Stimulated activated effector memory CD8-positive, alpha-beta T cell treated with anti-CD3 and anti-CD28 coated beads, Interleukin-12 subunit alpha, Interleukin-12 subunit beta, amount 100 ng/mL, for 72 hours (primary cell): ENCODE measurements around the gene PI16.

Experiments
- ATAC-seq: fragments of 150-1000 bp; cut with Tn5 transposase; 2 replicates; pipeline ENCODE4 v1.10.0; 2021
- DNase-seq, 2 donors: peaks; one replicate each; pipeline ENCODE4 v3.0.0; 2021 to 2022; ENCODE audit warnings: low spot score in 2 of 2
- H3K27ac Mint-ChIP-seq: one replicate; pipeline ENCODE4 v1.8.0; 2022; ENCODE audit warnings: mild to moderate bottlenecking, mixed read lengths
- H3K36me3 Mint-ChIP-seq: one replicate; pipeline ENCODE4 v1.8.0; 2022; ENCODE audit warnings: mild to moderate bottlenecking, mixed read lengths
- H3K4me1 Mint-ChIP-seq: one replicate; pipeline ENCODE4 v1.8.0; 2022; ENCODE audit warnings: mixed read lengths
- H3K4me3 Mint-ChIP-seq: one replicate; pipeline ENCODE4 v1.8.0; 2022; ENCODE audit warnings: mild to moderate bottlenecking, mixed read lengths
- H3K9me3 Mint-ChIP-seq: one replicate; pipeline ENCODE4 v1.8.0; 2022; ENCODE audit warnings: mixed read lengths

The PI16 gene, protein sequence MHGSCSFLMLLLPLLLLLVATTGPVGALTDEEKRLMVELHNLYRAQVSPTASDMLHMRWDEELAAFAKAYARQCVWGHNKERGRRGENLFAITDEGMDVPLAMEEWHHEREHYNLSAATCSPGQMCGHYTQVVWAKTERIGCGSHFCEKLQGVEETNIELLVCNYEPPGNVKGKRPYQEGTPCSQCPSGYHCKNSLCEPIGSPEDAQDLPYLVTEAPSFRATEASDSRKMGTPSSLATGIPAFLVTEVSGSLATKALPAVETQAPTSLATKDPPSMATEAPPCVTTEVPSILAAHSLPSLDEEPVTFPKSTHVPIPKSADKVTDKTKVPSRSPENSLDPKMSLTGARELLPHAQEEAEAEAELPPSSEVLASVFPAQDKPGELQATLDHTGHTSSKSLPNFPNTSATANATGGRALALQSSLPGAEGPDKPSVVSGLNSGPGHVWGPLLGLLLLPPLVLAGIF

DNA sequence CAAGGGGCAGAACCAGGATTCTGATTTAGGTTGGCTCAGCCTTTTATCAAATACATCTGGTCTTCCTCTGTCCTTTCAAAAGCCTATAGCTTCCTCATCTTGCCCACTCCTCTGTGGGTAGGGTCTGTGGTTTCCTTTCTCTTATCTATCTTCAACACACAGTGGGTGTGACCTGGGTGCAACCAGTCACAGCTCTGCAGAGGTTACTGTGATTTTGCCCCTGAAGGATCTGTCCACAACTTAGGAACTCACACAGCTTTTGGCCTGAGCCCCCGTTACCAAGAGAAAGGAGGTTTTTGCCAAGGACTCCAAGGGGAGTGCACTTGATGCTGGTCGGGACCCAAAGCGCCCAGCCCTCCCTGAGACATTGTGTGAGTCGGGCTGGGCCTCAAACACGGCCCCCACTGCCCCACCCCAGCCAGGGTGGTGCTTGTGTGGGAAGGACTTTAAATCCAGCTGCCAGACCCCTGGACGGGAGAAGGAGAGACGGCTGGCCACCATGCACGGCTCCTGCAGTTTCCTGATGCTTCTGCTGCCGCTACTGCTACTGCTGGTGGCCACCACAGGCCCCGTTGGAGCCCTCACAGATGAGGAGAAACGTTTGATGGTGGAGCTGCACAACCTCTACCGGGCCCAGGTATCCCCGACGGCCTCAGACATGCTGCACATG, at the start of gene PI16:
Gene PI16, plus strand, starts transcription at position 477 of the 670 bp plus-strand sequence. Its CDS starts 23 bp downstream, at position 500.
- Mint-ChIP-seq H3K27ac (peak within 1 kb of the TSS; percentile 83), H3K36me3 (no peaks in the 10 kb centered on the region), H3K9me3 (no peaks in the 10 kb centered on the region), H3K4me3 (peak within 1 kb of the TSS; percentile 48), H3K4me1 (peaks cover 50% of the 10 kb centered on the region)
- peak; percentile 74 for ATAC-seq
- no peak for DNase-seq

DNA sequence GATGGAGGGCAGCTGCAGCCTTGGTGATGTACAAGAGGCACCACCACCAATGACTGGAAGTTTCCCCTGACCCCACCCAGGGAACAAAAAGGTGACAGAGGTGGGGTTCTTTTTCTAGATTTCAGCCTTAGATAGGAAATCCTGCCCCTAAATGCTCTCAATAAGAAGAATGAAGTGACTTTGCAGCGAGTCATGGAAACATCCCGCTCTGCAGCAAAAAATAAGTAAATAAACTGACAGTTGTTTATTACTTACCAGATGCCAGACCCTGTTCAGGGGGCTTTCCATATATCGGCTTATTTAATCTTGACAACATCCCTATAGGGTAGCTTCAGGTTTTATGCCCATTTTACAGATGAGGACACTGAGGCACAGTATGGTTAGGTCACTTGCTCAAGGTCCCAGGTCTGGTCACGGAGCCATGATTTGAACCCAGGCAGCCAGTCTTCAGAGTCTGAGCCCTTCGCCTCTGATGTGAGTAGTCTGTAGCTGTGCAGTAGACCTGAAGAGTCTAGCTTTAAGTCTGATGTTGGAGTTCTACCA, 49.6 kb upstream of the PI16 start:
- no peak overlapping the region for H3K4me3 Mint-ChIP-seq
- peak overlapping the region; percentile 16 for H3K27ac Mint-ChIP-seq
- no peak for ATAC-seq
- peaks cover 90% of the 10 kb centered on the region for H3K36me3 Mint-ChIP-seq
- H3K9me3 Mint-ChIP-seq = no peaks in the 10 kb centered on the region
- no peak for DNase-seq
- peaks cover 9% of the 10 kb centered on the region for H3K4me1 Mint-ChIP-seq

DNA sequence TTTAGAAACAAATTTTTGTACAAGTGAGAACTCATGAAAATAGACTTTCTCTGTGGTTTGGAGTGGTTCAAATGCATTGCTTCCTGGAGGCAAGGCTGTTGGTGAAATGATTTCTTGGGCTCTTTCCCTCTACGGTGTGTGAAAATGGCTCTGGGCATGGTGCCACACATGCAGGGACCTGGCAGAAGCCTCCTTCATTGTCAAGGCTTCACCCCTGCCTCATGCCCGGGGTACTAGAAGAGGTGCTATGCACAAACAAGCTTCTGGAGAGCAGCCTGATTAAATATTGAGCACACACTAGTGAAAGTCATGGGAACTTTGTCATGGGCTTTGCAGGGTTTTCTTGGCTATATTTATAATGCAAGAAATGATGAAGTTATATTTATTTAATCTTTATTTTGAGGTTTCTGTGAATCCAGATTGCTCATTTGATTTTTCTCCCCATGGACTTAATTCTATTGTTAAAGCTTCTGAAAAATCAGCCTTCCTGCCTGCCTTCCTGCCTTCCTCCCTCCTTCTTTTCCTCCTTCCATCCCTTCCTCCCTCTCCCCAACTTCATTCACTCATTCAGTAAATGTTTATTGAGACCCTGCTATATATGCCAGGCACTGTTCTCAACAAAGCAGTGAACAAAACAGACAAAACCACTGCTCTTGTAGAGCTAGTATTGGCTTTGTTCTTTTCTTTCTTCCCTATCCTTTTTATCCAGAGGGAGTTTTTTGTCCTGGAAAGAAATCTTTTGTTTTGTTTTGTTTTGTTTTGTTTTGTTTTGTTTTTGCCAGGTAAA, 47.8 kb upstream of the PI16 start:
- H3K9me3 Mint-ChIP-seq = no peaks in the 10 kb centered on the region
- no peak for ATAC-seq

GRCh38 chr6:36907781-36908180, 46.8 kb upstream of the PI16 start:
- no peak for DNase-seq
- Mint-ChIP-seq H3K4me3 (no peak overlapping the region), H3K27ac (no peak overlapping the region), H3K9me3 (no peaks in the 10 kb centered on the region), H3K36me3 (peaks cover 86% of the 10 kb centered on the region), H3K4me1 (peaks cover 22% of the 10 kb centered on the region)
- ATAC-seq = no peak

More for the DNA sequence above, 47.8 kb upstream of the PI16 start:
- Mint-ChIP-seq H3K27ac (no peak overlapping the region), H3K4me1 (peaks cover 12% of the 10 kb centered on the region), H3K36me3 (peaks cover 86% of the 10 kb centered on the region), H3K4me3 (no peak overlapping the region)
- no peak for DNase-seq

DNA sequence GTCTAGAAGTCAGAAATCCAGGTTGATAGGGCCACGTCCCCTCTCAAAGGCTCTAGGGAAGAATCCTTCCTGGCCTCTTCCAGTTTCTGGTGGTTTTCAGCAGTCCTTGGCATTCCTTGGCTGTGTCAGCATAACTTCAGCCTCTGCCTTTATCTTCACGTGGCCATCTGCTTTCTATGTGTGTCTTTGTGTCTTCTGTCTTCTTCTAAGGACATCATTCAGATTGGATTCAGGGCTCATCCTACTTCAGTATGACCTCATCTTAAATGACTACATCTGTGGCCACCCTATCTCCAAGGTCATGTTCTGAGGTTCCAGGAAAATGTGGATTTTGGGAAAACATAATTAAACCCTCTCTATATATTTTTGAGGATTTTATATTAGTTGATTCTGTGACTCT, 45.8 kb upstream of the PI16 start:
- H3K9me3 Mint-ChIP-seq = no peaks in the 10 kb centered on the region
- no peak overlapping the region for H3K27ac Mint-ChIP-seq
- peaks cover 32% of the 10 kb centered on the region for H3K4me1 Mint-ChIP-seq
- H3K36me3 Mint-ChIP-seq = peaks cover 80% of the 10 kb centered on the region
- DNase-seq = no peak
- no peak overlapping the region for H3K4me3 Mint-ChIP-seq
- no peak for ATAC-seq

GRCh38 chr6:36912030-36912454, 42.5 kb upstream of the PI16 start:
- peaks cover 76% of the 10 kb centered on the region for H3K36me3 Mint-ChIP-seq
- H3K9me3 Mint-ChIP-seq = no peaks in the 10 kb centered on the region
- DNase-seq (no peak), ATAC-seq (peak; percentile 58)
- peaks cover 48% of the 10 kb centered on the region for H3K4me1 Mint-ChIP-seq
- peak overlapping the region; percentile 71 for H3K4me3 Mint-ChIP-seq
- peak overlapping the region; percentile 83 for H3K27ac Mint-ChIP-seq

GRCh38 chr6:36912586-36912985, 42.0 kb upstream of the PI16 start:
- H3K9me3 Mint-ChIP-seq = no peaks in the 10 kb centered on the region
- peak overlapping the region; percentile 83 for H3K27ac Mint-ChIP-seq
- DNase-seq (peak; percentile 37 to 83), ATAC-seq (peak; percentile 96)
- H3K4me3 Mint-ChIP-seq = peak overlapping the region; percentile 71
- peaks cover 76% of the 10 kb centered on the region for H3K36me3 Mint-ChIP-seq
- peaks cover 46% of the 10 kb centered on the region for H3K4me1 Mint-ChIP-seq

DNA sequence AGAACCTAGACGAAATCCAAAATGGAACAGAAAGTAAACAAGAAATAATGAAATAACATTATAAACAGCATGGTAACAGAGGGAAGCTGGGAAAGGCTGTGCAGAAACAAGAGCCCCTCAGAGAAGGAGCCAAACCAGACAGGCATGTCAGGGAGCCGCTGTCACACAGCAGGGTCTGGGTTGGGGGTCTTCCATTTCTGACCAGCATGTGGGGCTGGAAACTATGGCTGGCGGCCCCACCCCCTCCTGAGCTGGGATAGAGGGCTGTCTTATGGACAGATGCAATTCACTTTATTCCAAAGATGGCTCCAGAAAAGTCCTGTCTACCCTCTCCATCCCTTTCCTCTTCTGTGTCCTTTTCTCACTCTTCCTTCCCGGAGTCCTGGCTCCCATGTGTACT, 41.5 kb upstream of the PI16 start:
- ATAC-seq (no peak), DNase-seq (no peak)
- Mint-ChIP-seq H3K9me3 (no peaks in the 10 kb centered on the region), H3K36me3 (peaks cover 76% of the 10 kb centered on the region), H3K27ac (peak overlapping the region; percentile 83), H3K4me1 (peaks cover 46% of the 10 kb centered on the region), H3K4me3 (peak overlapping the region; percentile 71)

DNA sequence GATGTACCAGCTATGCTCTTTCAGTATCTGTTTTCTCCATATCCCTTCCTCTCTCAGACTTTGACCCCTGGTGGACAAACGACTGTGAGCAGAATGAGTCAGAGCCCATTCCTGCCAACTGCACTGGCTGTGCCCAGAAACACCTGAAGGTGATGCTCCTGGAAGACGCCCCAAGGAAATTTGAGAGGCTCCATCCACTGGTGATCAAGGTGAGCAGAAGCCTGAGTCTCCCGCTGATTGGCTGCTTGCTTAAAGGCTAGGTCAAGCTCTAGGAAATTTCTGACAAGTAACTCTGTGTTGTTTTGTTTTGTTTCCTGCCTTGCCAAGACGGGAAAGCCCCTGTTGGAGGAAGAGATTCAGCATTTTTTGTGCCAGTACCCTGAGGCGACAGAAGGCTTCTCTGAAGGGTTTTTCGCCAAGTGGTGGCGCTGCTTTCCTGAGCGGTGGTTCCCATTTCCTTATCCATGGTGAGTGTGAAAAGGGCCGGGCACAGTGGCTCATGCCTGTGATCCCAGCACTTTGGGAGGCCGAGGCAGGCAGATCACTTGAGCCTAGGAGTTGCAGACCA, 40.2 kb upstream of the PI16 start:
- peaks cover 46% of the 10 kb centered on the region for H3K4me1 Mint-ChIP-seq
- no peak for ATAC-seq
- no peaks in the 10 kb centered on the region for H3K9me3 Mint-ChIP-seq
- peak overlapping the region; percentile 22 for H3K4me3 Mint-ChIP-seq
- peak overlapping the region; percentile 83 for H3K27ac Mint-ChIP-seq
- no peak for DNase-seq
- peaks cover 78% of the 10 kb centered on the region for H3K36me3 Mint-ChIP-seq

DNA sequence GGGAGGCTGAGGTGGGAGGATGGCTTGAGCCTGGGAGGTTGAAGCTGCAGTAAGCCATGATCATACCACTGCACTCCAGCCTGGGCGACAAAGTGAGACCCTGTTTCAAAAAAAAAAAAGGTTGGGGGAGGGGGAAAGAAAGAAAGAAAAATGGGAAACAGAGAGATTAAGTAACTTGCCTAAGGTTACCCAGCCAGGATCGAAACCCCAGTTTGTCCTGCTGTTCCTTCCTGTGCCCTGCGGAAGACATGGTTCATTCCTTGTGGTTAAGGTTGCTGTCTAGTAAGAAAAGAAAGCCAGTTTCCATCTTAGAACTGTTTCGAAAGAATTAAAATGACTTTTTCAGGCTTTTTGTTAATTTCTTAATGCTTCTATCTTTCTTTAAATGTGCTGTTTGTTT, 38.9 kb upstream of the PI16 start:
- peaks cover 78% of the 10 kb centered on the region for H3K36me3 Mint-ChIP-seq
- H3K4me3 Mint-ChIP-seq = no peak overlapping the region
- H3K4me1 Mint-ChIP-seq = peaks cover 46% of the 10 kb centered on the region

DNA sequence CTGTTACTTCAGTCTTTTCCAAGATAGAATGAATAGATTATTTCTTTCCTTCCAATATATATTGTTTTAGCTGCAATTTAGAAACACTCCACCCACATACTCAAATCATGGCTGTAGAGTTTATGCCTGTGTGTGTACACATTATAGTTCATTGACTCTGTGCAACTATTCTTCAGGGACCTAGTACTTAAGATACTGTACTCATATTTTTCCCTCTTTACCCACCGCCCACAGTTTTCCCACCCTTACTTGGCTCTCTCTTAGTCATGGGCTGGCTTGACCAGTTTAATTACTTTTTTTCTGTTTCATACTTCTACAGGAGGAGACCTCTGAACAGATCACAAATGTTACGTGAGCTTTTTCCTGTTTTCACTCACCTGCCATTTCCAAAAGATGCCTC, 38.4 kb upstream of the PI16 start:
- no peak for ATAC-seq
- peaks cover 78% of the 10 kb centered on the region for H3K36me3 Mint-ChIP-seq
- H3K4me1 Mint-ChIP-seq = peaks cover 46% of the 10 kb centered on the region
- H3K4me3 Mint-ChIP-seq = no peak overlapping the region
- H3K27ac Mint-ChIP-seq = peak overlapping the region; percentile 33
- H3K9me3 Mint-ChIP-seq = no peaks in the 10 kb centered on the region
- DNase-seq = no peak

More for the DNA sequence above, 38.9 kb upstream of the PI16 start:
- Mint-ChIP-seq H3K9me3 (no peaks in the 10 kb centered on the region), H3K27ac (peak overlapping the region; percentile 33)
- ATAC-seq (no peak), DNase-seq (no peak)

- H3K4me1 Mint-ChIP-seq = peaks cover 34% of the 10 kb centered on the region
- no peaks in the 10 kb centered on the region for H3K9me3 Mint-ChIP-seq
- H3K27ac Mint-ChIP-seq = no peak overlapping the region
- no peak for ATAC-seq
- no peak overlapping the region for H3K4me3 Mint-ChIP-seq
- no peak for DNase-seq
- H3K36me3 Mint-ChIP-seq = peaks cover 70% of the 10 kb centered on the region
These were observed 36.9 kb upstream of the PI16 start for GRCh38 chr6:36917541-36918193.

- ATAC-seq (no peak), DNase-seq (no peak)
- no peak overlapping the region for H3K27ac Mint-ChIP-seq
- H3K4me3 Mint-ChIP-seq = no peak overlapping the region
- H3K9me3 Mint-ChIP-seq = no peaks in the 10 kb centered on the region
- H3K4me1 Mint-ChIP-seq = peaks cover 18% of the 10 kb centered on the region
- H3K36me3 Mint-ChIP-seq = peaks cover 73% of the 10 kb centered on the region
These were observed 34.5 kb upstream of the PI16 start for GRCh38 chr6:36920049-36920448.

- H3K4me1 Mint-ChIP-seq = peaks cover 21% of the 10 kb centered on the region
- H3K27ac Mint-ChIP-seq = no peak overlapping the region
- peaks cover 72% of the 10 kb centered on the region for H3K36me3 Mint-ChIP-seq
- DNase-seq = no peak
- no peak for ATAC-seq
- no peak overlapping the region for H3K4me3 Mint-ChIP-seq
- H3K9me3 Mint-ChIP-seq = no peaks in the 10 kb centered on the region
These were observed 34.0 kb upstream of the PI16 start for GRCh38 chr6:36920546-36920945.
